SIG-M5 treated with dmso at 0.1 percent for 504 hours (cell line): ENCODE measurements around the gene SRP68.

Source experiments
- DNase-seq: peaks from one replicate; lab custom pipeline; 2025; ENCODE audit not compliant: unreplicated experiment; lab: John Stamatoyannopoulos, UW

SRP68 gene

GRCh38 chr17:76072148-76072858 lies at the start of gene SRP68:
Gene SRP68, minus strand, starts transcription at chr17:76072517. Its CDS starts 26 bp downstream, at chr17:76072491.
- DNase-seq, result peak; percentile 86

GRCh38 chr17:76121932-76122430 lies 49.7 kb upstream of the SRP68 start:
- no peak for DNase-seq

GRCh38 chr17:76120658-76121008 lies 48.3 kb upstream of the SRP68 start:
- DNase-seq, result no peak

GRCh38 chr17:76119409-76120371 lies 47.4 kb upstream of the SRP68 start:
- no peak for DNase-seq

- DNase-seq, result no peak
Observed at GRCh38 chr17:76115138-76115754, 42.9 kb upstream of the SRP68 start.

GRCh38 chr17:76111956-76112355 lies 39.6 kb upstream of the SRP68 start:
- no peak for DNase-seq

GRCh38 chr17:76107509-76107908 lies 35.2 kb upstream of the SRP68 start:
- DNase-seq, result no peak

GRCh38 chr17:76106703-76107102 lies 34.4 kb upstream of the SRP68 start:
- DNase-seq, result no peak

GRCh38 chr17:76104896-76105231 lies 32.5 kb upstream of the SRP68 start:
- no peak for DNase-seq

GRCh38 chr17:76104140-76104895 lies 32.0 kb upstream of the SRP68 start:
- peak; percentile 61 for DNase-seq

GRCh38 chr17:76103274-76104139 lies 31.2 kb upstream of the SRP68 start, which contains the start of gene EXOC7:
Gene EXOC7, minus strand, starts transcription at chr17:76103787. Its CDS starts 95 bp downstream, at chr17:76103692.
- DNase-seq, result peak; percentile 91

- DNase-seq, result no peak
Observed at GRCh38 chr17:76102944-76103273, 30.6 kb upstream of the SRP68 start.

GRCh38 chr17:76097716-76098295 lies 25.5 kb upstream of the SRP68 start:
- DNase-seq, result no peak

GRCh38 chr17:76095943-76096342 lies 23.6 kb upstream of the SRP68 start:
- no peak for DNase-seq

- no peak for DNase-seq
Observed at GRCh38 chr17:76094046-76094445, 21.7 kb upstream of the SRP68 start.

- no peak for DNase-seq
Observed at GRCh38 chr17:76092526-76093413, 20.5 kb upstream of the SRP68 start.

GRCh38 chr17:76091526-76092286 lies 19.4 kb upstream of the SRP68 start:
- no peak for DNase-seq
